GM10266 (cell line): Measurements from ENCODE around the gene MUSK.

ENCODE experiments used
- DNase-seq: peaks from one replicate; pipeline ENCODE4 v3.0.0; 2012; ENCODE audit errors: extremely low spot score
- CTCF ChIP-seq: IDR thresholded peaks from 2 replicates; pipeline ENCODE4 v1.5.1; 2012; ENCODE audit warnings: mild to moderate bottlenecking, low read depth; ENCODE audit not compliant: control insufficient read depth, insufficient read depth; ENCODE audit errors: missing control alignments

MUSK gene

DNA sequence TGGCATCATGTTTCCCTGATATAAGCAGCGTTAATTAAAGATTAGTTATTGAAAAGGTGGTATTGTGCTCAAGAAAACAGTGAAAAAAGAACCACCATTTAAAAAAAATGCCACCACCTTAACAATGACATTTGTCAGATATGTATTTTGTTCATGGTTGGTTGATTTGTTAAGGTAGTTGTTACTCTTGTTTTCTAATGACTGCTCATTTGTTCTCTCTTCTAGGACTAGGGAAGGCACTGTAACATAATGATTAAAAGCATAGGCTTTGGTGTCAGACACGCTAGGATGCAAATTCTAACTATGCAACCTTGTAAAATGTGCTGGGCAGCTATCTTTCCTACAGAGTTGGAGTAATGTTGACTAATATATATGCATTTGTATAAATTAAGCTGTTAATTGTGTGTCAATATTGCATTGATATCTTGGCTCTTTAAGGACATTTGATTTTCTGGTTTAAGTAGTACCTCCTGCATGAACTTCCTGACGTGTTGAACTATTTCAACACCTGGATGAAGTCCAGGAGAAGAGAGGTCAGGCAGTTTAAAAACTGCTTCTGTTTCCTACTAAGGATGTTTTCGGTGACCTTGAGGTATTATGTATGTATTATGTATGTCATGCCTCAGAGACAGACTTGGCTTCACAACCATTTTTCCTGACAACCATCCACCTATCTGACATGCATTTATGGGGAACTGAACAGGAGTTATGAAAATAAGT, 77.8 kb downstream of the MUSK start:
- DNase-seq = no peak
- TF ChIP-seq CTCF = no peak

- no peak for TF ChIP-seq CTCF
- no peak for DNase-seq
Observed at GRCh38 chr9:110748251-110748893, 79.8 kb downstream of the MUSK start.

DNA sequence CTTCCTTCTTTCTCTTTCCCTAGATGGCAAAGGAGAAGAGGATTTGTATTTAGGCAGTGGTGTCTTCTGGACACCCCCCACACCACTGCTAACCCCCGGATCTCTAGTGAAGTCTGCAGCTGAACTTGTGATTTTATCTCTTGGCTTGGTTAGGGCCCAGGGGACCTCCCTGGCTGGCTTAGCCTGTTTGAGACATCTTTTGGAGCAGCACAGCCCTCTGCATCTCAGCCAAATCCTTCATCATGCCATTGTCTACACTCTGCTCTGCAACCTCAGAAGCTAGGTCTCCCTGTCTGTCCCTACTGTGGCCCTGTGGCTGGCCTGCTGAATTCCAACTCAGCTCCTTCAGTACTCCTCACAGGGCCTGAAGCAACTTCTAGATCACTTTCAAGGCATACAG, 81.7 kb downstream of the MUSK start:
- TF ChIP-seq CTCF = no peak
- DNase-seq = no peak

GRCh38 chr9:110751971-110752370, 83.4 kb downstream of the MUSK start:
- DNase-seq = no peak
- TF ChIP-seq CTCF = no peak

DNA sequence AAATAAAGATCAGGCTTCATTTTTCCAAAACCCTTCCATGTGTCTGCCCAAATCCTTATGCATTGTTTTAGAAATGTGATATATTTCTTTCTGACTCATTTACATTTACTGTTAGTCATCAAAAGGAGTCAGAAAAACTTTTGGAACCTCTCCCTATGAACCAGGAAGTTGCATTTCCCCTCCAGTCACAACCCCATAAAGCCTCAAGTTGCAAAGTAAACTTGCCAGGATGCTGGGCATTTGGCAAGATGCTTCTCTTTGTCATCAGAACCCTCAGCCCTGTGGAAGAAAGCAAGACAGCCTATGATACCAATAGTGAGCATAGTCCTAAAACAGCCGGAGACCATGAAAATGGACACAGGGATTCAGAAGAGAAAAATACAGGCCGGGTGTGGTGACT, 84.2 kb downstream of the MUSK start:
- no peak for TF ChIP-seq CTCF
- DNase-seq = no peak

GRCh38 chr9:110753731-110754231, 85.2 kb downstream of the MUSK start:
- no peak for TF ChIP-seq CTCF
- no peak for DNase-seq

DNA sequence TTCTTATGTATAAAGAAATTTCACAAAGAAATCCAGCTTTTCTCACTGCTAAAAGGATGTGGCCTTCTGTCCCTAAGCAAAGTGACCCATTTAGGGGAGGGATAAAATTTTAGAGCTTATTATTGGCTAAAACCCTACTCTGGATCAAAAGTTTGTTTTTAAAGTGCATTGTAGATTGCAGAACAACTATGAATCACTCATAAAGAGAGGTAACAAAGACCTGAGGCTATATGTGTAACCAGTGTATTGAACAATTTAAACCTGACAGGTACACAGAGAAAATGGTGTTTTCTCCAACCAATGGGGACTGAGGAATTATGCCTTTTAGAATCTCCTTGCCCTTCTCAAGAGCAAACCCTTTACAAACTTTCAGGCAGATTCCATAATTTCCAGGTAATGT, 86.6 kb downstream of the MUSK start:
- no peak for DNase-seq
- no peak for TF ChIP-seq CTCF
